Ectodermal cell (in vitro differentiated cells): ENCODE data around the gene STIL.
"Not testable (repeated sequence)": the region's sequence is repeated elsewhere in the genome, so short reads cannot be mapped to it uniquely, and the experiment has no call there.

Source experiments
- H3K27ac ChIP-seq: 2 replicates; pipeline ENCODE4 v1.7.0; 2013; ENCODE audit warnings: mild to moderate bottlenecking, low read depth, low read length; ENCODE audit not compliant: insufficient read depth, poor library complexity, severe bottlenecking
- H3K27me3 ChIP-seq: 2 replicates; pipeline ENCODE4 v1.7.0; 2013; ENCODE audit warnings: mild to moderate bottlenecking, low read length; ENCODE audit not compliant: insufficient read depth, control insufficient read depth, poor library complexity, severe bottlenecking
- H3K36me3 ChIP-seq: one replicate; pipeline ENCODE4 v1.7.0; 2013; ENCODE audit warnings: low read length; ENCODE audit not compliant: control insufficient read depth, insufficient read depth
- H3K4me1 ChIP-seq: one replicate; pipeline ENCODE4 v1.7.0; 2013; ENCODE audit warnings: low read length; ENCODE audit not compliant: control insufficient read depth, insufficient read depth
- H3K4me3 ChIP-seq: 2 replicates; pipeline ENCODE4 v1.7.0; 2013; ENCODE audit warnings: low read depth, low read length, control low read depth; ENCODE audit not compliant: insufficient read depth
- H3K9me3 ChIP-seq: 2 replicates; pipeline ENCODE4 v1.7.0; 2013; ENCODE audit warnings: mild to moderate bottlenecking, low read length, moderate library complexity; ENCODE audit not compliant: control insufficient read depth
- WGBS, 2 experiments: methylation state at CpG; one replicate each; pipeline ENCODE4 v1.1.7; 2013; ENCODE audit warnings: missing lambda C conversion rate in 2 of 2; 5-methylcytosine and 5-hydroxymethylcytosine counted together

The STIL gene

DNA sequence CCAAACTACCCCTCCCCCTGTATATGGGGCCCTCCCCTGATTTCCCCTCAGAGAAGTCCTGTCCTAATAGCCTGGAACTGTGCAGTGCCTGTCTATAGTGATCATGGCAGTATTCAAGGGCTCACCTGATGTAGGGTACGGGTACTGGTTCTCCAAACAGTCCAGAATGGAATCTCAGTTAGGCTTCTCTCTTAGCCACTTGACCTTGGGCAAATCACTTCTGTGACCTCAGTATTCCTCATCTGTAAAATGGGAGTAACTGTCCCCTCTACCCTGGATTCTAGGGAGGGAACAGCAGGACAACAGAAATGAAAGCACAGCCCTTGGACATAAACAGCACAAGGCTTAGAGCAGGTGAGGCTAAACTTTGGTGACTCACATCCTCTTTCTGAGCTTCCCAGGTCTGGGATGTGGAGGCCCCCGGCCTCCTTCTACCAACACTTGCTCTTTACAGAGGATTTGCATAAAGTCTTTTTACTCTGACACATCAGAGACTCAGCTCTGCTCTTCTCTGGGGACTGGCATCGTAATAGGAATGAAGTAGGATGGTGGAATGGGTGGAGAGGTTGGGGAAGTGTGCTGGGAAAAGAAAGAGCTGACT is 104.1 kb downstream of the STIL start:
- Histone ChIP-seq H3K27ac (no peak overlapping the region), H3K27me3 (peaks cover 23% of the 10 kb centered on the region), H3K9me3 (no peaks in the 10 kb centered on the region), H3K4me3 (no peak overlapping the region), H3K36me3 (no peaks in the 10 kb centered on the region), H3K4me1 (peaks cover 14% of the 10 kb centered on the region)
- WGBS, 2 experiments, result 59 to 62% methylated on average over 3 of the region's 3 CpGs

DNA sequence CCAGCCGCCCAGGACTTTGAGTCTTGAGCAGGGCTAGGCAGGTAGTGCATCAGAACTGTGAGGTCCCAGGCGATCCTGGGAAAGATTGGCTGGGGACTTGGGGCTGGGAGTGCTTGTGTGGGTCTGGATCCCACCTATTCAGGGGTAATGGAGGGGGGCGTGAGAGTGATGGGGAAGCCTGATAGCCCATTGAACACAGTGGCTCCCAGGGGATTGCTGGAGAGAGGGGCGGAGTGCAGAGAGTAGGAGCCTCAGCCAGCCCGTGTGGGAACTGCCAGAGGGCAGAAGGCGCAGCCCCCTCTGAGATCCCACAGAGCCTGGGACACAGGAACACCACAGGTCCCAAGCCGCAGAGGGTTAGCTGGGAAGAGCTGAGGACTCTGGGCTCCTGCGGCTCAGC is 104.9 kb downstream of the STIL start:
- Histone ChIP-seq H3K9me3 (no peaks in the 10 kb centered on the region), H3K36me3 (no peaks in the 10 kb centered on the region), H3K27me3 (peaks cover 23% of the 10 kb centered on the region), H3K27ac (no peak overlapping the region), H3K4me3 (no peak overlapping the region), H3K4me1 (peaks cover 14% of the 10 kb centered on the region)
- 29 to 34% methylated on average over 8 of the region's 8 CpGs for WGBS, 2 experiments

DNA sequence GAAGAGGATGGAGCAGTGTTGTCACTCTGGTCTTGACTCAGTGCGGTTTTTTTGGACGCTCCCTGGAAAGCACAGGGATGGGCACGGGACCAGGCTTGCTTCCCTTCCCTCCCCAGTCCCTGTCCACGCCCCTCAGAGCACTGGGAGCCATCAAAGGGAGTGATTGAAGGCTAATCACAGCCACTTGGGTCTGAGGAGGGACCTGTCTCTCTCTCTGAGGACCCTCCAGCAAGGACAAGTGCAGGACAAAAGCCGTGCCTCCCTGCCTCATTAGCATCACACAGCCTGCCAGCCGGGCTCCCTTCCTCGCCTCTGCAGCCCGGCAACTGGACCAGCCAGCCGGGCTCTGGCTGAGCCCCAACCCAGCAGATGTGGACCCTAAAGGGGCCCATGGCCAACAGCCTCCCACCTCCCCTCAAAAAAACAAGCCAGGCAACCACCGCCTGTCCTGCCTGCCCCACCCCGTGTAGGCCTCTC is 105.5 kb downstream of the STIL start:
- H3K9me3 ChIP-seq, result no peaks in the 10 kb centered on the region
- no peak overlapping the region for H3K27ac ChIP-seq
- peaks cover 14% of the 10 kb centered on the region for H3K4me1 ChIP-seq
- peak overlapping the region; percentile 10 for H3K4me3 ChIP-seq
- H3K27me3 ChIP-seq, result peaks cover 23% of the 10 kb centered on the region
- H3K36me3 ChIP-seq, result no peaks in the 10 kb centered on the region
- 1% methylated on average over 11 of the region's 11 CpGs for WGBS, 2 experiments

DNA sequence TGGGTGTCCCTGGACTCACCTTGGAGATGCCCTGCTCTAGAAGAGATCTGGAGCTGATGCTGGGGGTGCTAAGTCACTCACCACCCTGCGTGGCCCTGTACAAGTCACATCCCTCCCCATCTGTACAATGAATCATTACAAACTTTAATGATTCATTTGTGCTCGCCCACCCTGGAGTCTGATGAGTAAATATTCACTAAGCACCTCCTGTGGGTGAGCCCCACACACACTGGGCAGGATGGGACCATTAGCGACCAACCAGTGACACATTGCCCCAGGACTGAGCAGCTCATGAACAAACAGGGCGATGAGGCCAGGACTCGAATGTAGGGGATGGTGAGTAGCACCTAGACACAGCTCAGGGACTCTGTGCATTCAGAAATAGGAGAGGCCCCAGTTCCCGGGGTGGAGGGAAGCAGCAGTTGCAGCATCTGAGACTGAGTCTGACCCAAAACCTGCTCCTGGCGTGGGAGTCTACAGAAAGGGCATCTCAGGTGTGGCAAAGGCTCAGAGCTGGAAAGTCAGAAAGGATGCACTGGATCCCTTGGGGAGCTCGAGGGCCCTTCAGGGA is 106.1 kb downstream of the STIL start:
- Histone ChIP-seq H3K9me3 (no peaks in the 10 kb centered on the region), H3K27me3 (peaks cover 23% of the 10 kb centered on the region), H3K36me3 (no peaks in the 10 kb centered on the region), H3K4me3 (no peak overlapping the region), H3K4me1 (peaks cover 14% of the 10 kb centered on the region), H3K27ac (no peak overlapping the region)
- WGBS, 2 experiments, result 54 to 56% methylated on average over 8 of the region's 8 CpGs

DNA sequence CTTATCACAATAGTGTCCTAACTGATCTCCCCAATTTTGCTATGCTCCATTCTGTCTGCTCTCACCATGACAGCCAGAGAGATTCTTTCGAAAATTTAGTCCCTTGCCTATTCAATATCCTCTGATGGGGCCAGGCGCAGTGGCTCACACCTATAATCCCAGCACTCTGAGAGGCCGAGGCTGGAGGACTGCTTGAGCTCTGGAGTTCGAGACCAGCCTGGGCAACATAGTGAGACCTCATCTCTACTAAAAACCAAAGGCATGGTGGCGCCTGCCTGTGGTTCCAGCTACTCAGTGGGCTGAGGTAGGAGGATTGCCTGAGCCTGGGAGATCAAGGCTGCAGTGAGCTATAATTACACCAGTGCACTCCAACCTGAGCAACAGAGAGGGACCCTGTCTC is 108.0 kb downstream of the STIL start:
- Histone ChIP-seq H3K4me1 (peaks cover 14% of the 10 kb centered on the region), H3K27ac (no peak overlapping the region), H3K27me3 (peaks cover 23% of the 10 kb centered on the region), H3K9me3 (no peaks in the 10 kb centered on the region), H3K4me3 (no peak overlapping the region), H3K36me3 (no peaks in the 10 kb centered on the region)
- WGBS, 2 experiments, result 84 to 92% methylated on average over 5 of the region's 5 CpGs

DNA sequence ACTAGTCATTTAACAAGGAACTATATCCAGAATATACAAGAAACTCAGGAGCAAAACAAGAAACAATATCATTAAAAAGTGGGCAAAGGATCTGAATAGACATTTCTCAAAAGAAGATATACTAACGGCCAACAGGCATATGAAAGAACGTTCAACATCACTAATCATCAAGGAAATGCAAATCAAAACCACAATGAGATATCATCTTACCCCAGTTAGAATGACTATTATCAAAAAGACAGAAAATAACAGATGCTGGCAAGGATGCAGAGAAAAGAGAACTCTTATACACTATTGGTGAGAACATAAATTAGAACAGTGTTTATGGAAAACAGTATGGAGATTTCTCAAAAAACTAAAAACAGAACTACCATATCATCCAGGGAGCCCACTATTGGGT is 110.4 kb downstream of the STIL start:
- not testable (repeated sequence) for H3K27me3 ChIP-seq, H3K9me3 ChIP-seq, H3K4me1 ChIP-seq, H3K36me3 ChIP-seq, H3K4me3 ChIP-seq, H3K27ac ChIP-seq
- 83 to 91% methylated on average over 2 of the region's 2 CpGs for WGBS, 2 experiments

DNA sequence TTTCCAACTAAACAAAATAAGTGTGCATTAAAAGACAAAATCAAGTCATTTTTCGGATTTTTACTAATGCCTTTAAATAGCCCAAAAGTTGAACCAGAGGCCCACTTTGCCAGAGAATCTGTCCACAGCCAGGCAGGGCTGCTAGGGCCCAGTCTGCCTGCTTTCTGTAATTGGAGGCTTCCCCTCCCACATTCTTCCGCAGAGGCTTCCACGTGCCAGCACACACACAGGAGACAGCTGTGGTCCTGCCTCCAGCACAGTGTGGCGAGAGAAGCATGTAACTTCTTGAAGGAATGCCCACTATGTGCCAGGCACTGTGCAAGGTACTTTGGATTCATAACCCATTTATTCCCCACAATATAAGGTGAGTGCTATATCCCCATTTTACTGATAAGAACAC is 112.8 kb downstream of the STIL start:
- H3K4me3 ChIP-seq, result no peak overlapping the region
- no peak overlapping the region for H3K27ac ChIP-seq
- no peaks in the 10 kb centered on the region for H3K27me3 ChIP-seq
- no peaks in the 10 kb centered on the region for H3K9me3 ChIP-seq
- H3K4me1 ChIP-seq, result no peaks in the 10 kb centered on the region
- WGBS, 2 experiments, result 32 to 43% methylated on average over 4 of the region's 4 CpGs
- no peaks in the 10 kb centered on the region for H3K36me3 ChIP-seq
